HG02870 (cell line): ENCODE data around the gene AP1G2.
A peak's percentile ranks its signal among the peaks of the same experiment; 100 is the strongest.
"Not testable (repeated sequence)": the region's sequence is repeated elsewhere in the genome, so short reads cannot be mapped to it uniquely, and the experiment has no call there.

ENCODE experiments used
- ATAC-seq: cut with Tn5 transposase; IDR thresholded peaks from one replicate; pipeline ENCODE4 v1.9.1; 2021; ENCODE audit warnings: mild to moderate bottlenecking, moderate library complexity; ENCODE audit not compliant: unreplicated experiment

Gene AP1G2, protein sequence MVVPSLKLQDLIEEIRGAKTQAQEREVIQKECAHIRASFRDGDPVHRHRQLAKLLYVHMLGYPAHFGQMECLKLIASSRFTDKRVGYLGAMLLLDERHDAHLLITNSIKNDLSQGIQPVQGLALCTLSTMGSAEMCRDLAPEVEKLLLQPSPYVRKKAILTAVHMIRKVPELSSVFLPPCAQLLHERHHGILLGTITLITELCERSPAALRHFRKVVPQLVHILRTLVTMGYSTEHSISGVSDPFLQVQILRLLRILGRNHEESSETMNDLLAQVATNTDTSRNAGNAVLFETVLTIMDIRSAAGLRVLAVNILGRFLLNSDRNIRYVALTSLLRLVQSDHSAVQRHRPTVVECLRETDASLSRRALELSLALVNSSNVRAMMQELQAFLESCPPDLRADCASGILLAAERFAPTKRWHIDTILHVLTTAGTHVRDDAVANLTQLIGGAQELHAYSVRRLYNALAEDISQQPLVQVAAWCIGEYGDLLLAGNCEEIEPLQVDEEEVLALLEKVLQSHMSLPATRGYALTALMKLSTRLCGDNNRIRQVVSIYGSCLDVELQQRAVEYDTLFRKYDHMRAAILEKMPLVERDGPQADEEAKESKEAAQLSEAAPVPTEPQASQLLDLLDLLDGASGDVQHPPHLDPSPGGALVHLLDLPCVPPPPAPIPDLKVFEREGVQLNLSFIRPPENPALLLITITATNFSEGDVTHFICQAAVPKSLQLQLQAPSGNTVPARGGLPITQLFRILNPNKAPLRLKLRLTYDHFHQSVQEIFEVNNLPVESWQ

DNA sequence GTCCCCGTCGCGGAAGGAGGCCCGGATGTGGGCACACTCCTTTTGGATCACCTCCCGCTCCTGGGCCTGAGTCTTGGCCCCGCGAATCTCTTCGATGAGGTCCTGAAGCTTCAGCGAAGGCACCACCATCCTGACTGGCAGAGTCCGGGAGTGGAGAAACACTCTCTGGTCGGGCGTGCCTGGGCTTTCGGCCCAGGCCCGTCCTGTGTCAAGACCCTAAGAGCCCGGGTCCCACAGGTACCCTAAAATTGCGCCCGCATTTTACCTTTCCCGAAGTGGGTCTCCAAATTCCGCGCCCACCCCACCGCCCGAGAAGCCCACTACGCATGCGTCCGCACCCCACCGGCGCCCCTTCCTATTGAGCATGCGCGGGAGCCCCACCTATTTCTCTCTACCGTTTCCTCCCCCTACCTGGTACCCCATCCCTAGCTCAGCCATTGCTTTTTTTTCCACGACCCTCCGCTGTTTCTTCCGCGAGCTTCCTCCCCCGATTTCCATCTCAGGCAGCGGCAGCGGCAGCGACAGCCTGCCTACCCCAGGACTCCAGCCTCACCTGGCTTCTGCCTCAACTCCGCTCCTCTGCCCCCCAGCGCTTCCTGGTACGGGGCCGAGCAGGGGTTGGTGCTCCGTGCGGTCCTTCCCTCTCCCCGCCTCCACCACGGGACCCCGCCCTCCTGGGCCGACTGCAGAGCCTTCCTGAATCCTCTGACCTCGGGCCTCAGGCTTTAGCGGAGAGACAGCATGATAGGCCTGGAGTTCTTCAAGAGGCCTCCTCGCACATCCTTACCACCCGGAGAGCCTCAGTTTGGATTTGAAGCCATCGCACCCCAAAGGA, at the start of gene AP1G2:
AP1G2 (minus strand) TSS at position 606 of the 835 bp plus-strand sequence; CDS start at position 129, 477 bp downstream.
- ATAC-seq, result peak; percentile 88

DNA sequence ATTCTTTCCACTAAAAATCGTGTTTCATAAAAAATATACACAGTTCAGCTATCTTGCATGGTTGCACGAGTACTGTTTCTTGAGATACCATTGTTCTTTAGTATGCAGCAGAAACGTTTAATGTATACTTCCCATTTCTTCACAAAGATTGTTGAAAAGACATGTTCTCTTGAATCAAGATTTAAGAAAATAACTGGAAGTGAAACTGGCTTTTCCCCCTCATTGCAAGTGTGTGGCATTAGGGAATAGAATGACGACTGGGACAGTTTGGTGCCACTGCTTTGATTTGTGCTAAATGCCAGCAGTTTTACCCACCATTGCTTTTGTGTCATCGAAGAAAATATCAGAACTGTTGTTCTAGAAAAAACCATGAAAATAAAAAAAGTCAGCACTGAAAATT, 48.3 kb upstream of the AP1G2 start:
- no peak for ATAC-seq

DNA sequence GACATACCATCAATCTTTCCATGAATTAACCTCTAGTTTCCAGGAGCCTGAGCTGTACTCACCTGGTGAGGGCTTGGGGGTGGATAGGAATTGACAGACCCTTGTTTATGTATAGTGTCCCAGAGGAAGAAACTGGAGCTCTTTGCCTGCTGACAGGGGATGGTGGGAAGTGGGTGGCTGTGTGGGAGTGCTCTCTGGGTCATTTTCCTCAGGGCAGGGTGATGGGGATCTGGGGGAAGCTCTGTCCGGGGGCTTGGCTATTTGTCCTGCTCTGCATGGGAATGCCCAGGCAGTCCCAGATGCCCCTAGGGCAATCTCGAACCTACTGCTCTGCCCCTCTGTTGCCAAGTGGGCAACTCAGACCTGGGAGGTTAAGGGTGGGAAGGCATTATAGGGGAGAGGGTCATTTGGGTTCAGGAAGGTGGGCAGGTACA, 46.8 kb upstream of the AP1G2 start:
- no peak for ATAC-seq

DNA sequence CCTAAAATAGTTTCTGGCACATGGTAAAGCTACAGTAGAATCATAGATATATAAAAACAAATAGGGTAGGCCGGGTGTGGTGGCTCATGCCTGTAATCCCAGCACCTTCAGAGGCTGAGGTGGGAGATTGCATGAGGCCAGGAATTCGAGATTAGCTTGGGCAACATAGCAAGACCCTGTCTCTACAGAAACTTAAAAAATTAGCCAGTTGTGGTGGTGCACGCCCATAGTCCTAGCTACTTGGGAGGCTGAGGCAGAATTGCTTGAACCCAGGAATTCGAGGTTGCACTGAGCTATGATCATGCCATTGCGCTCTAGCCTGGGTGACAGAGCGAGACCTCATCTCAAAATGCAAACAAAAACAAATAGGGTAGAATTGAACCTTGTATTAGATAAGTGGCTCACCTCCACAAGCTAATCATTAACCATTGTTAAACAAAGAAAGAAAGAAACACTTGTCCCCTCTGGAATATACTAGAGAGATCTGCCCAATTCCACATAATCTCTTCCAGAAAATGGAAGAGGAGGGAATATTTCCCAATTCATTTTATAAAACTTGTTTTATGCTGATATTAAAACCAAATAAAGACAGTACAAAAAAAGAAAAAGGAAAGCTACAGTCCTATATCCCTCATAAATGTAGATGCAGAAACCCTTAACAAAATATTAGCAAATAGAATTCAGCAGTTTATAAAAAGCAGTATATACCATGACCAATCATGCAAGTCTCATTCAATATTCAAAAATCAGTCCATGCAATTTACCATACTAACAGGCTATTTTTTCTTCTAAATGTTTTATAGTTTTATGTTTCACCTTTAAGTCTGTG, 45.9 kb upstream of the AP1G2 start:
- no peak for ATAC-seq

DNA sequence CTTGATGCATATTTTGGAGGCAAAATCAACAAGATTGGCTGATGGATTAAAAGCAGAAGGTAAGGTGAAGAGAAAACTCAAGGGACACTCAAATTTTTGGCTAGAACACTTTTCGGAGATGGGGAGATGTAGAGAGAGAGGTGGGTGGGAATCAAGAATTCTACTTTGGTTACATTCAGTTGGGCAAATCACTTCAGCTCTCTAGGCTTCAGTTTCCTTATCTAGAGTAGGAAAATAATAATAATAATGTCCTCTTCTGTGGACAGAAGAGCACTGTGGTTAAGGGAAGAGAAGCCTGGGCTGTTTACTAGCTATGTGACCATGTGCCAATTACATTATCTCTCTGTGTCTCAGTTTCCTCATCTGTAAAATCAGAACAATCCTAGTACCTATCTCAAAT, 45.2 kb upstream of the AP1G2 start:
- no peak for ATAC-seq

DNA sequence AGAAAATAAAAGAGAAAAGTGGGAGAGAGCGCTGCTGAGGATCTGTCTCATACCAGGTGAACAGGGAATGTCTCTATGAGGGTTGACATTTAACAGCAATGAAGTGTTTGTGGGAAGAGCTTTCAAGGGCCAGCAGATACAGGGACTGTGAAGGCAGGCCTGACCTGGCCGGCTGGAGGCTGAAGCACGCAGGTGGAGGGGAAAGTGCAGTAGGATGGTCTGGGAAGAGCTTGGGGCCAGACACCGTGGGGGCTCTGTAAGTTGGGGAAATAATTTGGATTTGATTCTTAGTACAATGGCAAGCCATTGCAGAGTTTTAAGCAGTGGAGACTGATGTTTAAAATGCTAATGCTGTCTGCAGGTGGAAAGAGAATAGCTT, 44.8 kb upstream of the AP1G2 start:
- ATAC-seq, result no peak

DNA sequence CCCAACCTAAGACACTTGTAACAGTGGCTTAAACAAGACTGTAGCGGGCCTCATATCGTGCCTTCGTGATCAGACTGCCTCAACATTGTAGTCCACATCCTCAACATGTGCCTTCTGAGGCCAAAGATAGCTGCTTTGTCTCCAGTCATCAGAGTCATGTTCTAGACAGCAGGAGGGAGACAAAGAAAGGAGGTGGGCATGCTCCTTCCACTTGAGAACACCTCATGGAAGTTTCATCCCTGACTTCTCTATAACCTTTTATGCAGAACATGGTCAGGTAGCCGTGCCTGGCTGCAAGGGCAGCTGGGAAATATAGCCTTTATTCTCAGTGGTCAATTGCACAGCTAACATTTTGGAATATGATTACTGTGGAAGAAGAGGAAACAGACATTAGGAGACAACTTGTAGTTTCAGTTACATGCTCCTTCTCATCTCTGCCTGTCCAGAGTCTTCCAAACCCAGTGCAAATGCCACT, 43.3 kb upstream of the AP1G2 start:
- no peak for ATAC-seq

DNA sequence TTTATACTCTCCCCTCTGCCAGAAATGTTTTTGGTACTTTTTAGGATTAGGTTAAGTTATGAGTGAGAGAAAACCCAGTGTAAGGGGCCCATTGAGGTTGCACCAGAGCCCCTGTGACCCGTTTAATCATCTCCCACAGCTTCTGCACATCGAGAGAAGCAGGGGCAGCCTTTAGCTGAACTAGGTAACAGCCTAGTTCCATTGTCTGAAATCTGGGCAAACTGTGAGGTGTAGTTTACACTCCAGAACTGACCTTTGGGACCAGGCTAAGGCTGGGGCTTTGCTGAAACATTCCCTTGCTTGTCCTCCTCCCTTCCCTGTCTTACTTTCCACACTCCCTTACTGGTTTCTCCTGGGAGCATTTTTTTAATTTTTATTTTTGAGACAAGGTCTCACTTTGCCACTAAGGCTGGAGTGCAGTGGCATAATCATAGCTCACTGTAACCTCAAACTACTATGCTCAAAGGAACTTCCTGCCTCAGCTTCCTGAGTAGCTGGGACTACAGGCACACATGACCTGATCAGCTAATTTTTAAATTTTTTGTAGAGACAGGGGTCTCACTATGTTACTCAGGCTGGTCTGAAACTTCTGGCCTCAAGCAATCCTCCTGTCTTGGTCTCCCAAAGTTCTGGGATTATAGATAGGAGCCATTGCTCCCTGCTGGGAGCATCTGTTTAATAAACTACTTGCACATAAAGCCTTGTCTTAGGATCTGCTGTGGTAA, 42.7 kb upstream of the AP1G2 start:
- ATAC-seq, result no peak

DNA sequence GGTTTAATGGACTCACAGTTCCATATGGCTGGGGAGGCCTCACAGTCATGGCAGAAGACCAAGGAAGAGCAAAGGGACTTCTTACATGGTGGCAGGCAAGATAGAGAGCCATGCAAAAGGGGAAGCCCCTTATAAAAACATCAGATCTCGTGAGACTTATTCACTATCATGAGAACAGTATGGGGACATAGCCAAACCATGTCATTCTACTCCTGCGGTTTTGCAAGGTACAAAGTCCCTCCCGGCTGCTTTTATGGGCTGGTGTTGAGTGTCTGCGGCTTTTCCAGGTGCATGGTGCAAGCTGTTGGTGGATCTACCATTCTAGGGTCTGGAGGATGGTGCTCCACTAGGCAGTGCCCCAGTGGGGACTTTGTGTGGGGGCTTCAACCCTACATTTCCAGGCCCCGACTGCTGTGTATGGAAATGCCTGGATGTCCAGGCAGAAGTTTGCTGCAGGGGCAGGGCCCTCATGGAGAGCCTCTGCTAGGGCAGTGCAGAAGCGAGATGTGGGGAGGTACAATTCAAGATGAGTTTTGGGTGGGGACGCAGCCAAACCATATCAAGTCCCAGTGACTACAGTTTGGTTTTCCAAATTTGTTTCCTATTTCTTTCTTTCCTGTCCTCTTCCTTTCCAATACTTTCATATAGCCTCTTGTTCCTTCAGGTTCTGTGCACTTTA, 42.0 kb upstream of the AP1G2 start:
- not testable (repeated sequence) for ATAC-seq

DNA sequence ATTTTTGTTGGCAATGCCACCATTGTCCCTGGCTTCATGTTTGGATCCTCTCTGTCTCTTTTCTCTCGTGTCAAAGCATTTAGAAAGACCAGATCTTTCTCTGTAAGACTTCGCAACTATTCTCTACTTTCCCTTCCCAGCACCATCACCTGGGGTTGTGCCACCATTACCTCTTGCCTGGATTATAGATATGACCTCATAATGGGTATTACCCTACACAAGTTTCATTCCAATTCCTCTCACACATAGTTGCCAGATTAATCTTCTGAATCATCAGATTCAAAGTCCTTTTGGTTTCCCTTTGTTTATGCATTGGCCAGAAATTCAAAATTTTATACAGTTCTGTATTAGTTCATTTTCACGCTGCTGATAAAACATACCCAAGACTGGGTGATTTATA, 41.4 kb upstream of the AP1G2 start:
- ATAC-seq, result no peak

DNA sequence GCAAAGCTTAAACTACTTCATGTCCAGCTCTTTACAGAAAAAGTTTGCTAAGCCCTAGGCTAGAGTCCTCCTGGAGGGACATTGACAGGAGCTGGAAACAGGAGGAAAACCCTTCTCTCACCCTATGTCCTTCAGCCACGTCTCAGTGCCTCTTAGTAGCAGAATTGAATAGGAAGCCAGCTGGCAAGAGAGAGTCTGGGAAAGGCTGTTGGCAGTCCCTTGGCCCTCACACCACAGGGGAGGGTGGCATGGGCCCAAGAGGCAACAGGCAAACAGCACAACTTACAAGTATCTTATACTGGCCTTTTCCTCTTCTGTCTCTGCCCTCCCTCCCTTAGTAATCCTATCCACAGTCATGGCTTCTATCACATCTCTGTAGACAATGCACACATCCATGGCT, 40.9 kb upstream of the AP1G2 start:
- ATAC-seq, result no peak

DNA sequence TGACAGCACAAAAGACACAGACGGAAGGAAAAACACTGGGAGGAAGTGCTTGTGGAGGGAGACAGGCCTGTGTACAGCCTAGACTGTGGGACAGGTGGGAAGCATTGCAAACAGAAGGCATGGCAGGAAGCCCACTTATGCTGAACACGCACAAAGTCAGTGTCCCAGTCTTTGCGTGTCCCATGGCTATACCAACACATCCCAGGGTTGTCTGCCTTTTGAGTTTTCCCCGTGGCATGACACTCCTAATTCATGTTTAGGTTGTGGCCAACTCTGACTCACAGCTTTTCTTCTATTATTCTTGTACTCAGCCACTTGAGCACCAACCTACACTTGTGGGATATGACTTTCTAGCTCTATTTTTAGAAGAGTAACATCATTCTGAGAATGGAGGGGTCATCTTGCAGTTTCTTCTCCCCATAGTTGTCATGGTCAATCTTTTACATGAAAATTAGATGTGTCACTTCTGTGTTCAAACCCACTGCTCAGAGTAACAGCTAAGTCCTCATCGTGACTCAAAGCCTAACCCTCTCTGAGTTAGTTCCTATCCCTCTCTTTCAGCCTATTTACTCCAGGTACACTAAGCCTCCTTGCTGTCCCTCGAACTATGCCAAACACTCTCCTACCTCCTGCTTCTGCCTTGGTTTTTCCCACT, 38.5 kb upstream of the AP1G2 start:
- ATAC-seq, result peak; percentile 89

DNA sequence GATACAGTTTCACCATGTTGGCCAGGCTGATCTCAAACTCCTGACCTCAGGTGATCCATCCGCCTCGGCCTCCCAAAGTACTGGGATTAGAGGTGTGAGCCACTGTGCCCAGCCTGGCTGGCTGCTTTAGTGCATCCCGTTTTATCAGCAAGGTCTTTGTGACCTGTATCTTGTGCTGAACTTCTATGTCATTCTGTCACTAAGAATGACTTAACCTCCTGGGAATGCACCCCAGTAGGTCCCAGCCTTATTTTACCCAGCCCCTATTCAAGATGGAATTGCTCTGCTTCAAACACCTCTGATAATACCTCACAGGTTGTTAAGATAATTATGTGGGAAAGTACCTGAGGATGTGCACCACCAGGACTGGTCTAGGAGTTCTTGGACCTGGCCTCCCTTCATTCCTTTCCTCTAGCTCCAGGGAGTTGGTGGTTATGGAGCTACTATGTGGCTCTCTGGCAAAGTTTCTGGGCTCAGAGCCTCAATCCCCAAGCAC, 37.1 kb upstream of the AP1G2 start:
- no peak for ATAC-seq

DNA sequence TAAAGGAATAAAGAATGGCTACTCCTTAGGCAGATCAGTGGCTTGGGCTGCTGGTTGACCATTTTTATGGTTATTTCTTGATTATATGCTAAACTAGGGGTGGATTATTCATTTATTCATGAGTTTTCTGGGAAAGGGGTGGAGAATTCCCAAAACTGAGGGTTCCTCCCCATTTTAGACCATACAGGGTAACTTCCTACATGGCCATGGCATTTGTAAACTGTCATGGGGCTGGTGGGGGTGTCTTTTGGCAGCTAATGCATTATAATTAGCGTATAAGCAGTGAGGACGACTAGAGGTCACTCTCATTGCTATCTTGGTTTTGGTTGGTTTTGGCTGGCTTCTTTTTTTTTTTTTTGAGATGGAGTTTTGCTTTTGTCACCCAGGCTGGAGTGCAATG, 36.6 kb upstream of the AP1G2 start:
- no peak for ATAC-seq

DNA sequence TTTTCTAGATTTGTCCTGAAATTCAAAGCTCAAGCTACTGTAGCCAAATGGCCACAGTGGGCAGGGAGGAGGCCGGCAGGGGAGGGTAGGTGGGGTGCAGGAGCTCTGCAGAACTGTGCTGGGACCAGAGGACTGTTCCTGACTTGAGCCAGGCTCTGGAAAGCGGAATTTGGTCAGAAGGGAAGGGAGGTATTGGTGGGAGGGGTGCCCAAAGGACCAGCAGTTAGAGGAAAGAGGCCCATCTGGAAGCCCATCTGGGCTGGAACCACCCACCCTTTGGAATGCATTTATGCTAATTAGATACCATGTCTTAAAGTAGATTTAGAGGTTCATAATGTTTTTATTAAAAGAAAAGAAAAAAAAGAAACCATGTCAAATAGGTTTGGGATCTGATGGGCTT, 35.5 kb upstream of the AP1G2 start:
- ATAC-seq, result no peak

DNA sequence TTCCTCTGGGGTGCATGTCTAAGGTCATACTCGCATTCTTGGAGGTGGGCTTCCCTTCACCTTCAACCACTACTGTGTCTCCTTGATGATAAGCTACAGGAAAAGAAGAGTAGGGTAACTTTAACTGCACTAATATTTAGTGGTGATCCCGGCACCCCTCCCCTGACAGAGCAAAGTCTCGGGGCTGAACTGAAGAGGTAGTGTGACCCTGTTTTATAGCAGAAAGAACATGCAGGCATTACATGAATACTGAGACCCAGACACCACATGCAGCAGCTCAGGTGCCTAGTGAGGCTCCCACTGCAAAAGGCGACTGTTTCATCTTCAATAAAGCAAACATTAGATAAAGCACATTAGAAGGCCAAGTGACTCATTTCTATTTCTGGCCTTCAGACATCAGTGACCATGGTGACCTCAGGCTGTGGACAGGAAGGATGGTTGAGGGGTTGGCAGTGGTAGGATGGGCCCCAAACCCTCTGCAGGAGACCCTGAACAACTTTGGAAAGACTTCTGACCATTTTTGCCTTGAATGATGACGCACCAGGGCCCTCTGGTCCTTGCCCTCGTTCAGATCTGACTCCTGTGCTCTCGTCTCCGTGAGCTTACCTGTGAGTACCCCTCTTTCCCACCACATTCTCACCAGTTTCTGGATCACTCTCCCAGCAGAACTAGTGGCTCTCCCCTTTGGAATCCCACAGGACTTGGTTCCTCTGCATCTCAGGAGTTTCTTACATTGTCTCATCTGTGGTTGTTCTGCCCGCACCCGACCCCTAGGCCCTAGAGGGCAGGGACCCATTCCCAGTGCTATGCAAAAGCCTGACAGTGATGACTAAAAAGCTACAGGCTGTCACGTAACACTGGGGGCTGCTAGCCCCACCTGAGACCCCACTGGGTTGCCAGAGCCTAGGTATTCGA, 34.8 kb upstream of the AP1G2 start:
- no peak for ATAC-seq

DNA sequence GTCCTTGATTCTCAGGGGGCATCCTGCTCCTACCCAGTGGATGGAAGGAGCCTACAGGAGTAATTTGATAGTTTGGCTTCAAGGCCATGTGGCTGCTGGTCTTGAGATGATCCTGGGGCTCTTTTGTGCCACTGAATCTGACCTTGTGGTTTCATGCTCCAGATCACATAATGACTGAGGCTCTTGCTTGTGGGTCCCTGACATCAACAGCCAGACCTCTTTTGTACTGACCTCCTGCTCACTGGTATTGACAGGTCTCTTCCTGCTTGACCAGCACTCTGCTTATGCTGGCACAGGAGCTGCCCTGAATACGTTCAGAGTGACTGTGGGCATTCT, 34.2 kb upstream of the AP1G2 start:
- ATAC-seq, result no peak

DNA sequence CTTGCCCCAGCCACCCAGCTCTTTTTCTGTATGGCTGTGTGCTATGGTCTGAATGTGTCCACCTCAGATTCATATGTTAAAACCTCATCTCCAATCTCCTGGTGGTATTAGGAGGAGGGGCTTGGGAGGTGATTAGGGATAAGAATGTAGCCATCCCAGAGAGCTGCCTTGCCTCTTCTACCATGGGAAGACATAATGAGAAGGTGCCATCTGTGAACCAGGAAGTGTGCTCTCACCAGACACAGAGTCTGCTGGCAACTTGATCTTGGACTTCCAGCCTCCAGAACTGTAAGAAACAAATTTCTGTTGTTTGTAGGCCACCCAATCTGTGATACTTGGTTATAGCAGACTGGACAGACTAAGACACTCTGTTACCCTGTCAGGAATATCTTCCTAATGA, 33.8 kb upstream of the AP1G2 start:
- ATAC-seq, result no peak
